NB4 (cell line): Measurements from ENCODE around the gene MSH2.
"Not testable (repeated sequence)": the region's sequence is repeated elsewhere in the genome, so short reads cannot be mapped to it uniquely, and the experiment has no call there.

Experiments
- DNase-seq: peaks from one replicate; pipeline ENCODE4 v3.0.0; 2010; ENCODE audit warnings: low read depth
- H3K4me3 ChIP-seq: one replicate; pipeline ENCODE4 v1.5.1; 2011; ENCODE audit warnings: mild to moderate bottlenecking, low read depth, low read length, moderate library complexity
- CTCF ChIP-seq: IDR thresholded peaks from one replicate; pipeline ENCODE4 v1.5.1; 2012; ENCODE audit warnings: low read depth, low read length
- MAX ChIP-seq: IDR thresholded peaks from 2 replicates; pipeline ENCODE4 v1.6.1; 2011; ENCODE audit warnings: low read depth, low read length
- MYC ChIP-seq: IDR thresholded peaks from 2 replicates; pipeline ENCODE4 v1.6.1; 2011; ENCODE audit warnings: low read depth, low read length
- POLR2A ChIP-seq: IDR thresholded peaks from 2 replicates; pipeline ENCODE4 v1.6.1; 2011; ENCODE audit warnings: mild to moderate bottlenecking; ENCODE audit not compliant: insufficient read length; ENCODE audit errors: extremely low read depth

MSH2 gene

GRCh38 chr2:47403609-47404193 lies 745 bp downstream of the MSH2 start:
- peak overlapping the region; percentile 96 for H3K4me3 ChIP-seq
- no peak for TF ChIP-seq POLR2A
- TF ChIP-seq CTCF: no peak
- TF ChIP-seq MAX: no peak
- TF ChIP-seq MYC: no peak
- DNase-seq: peak; percentile 40

GRCh38 chr2:47404356-47404755 lies 1.4 kb downstream of the MSH2 start:
- TF ChIP-seq MYC (no peak), POLR2A (no peak), MAX (no peak), CTCF (no peak)
- peak overlapping the region; percentile 96 for H3K4me3 ChIP-seq
- DNase-seq: peak; percentile 26

- H3K4me3 ChIP-seq: no peak overlapping the region
- TF ChIP-seq CTCF (no peak), MYC (no peak), POLR2A (no peak), MAX (no peak)
- no peak for DNase-seq
These were observed 2.8 kb downstream of the MSH2 start for GRCh38 chr2:47405757-47406156.

- not testable (repeated sequence) for H3K4me3 ChIP-seq, DNase-seq
These were observed 3.8 kb downstream of the MSH2 start for GRCh38 chr2:47406649-47407330.

- not testable (repeated sequence) for H3K4me3 ChIP-seq, DNase-seq
These were observed 5.0 kb downstream of the MSH2 start for GRCh38 chr2:47407976-47408375.

- no peak for DNase-seq
- no peak overlapping the region for H3K4me3 ChIP-seq
- no peak for TF ChIP-seq CTCF
- no peak for TF ChIP-seq POLR2A
- TF ChIP-seq MAX: no peak
- no peak for TF ChIP-seq MYC
These were observed 11.9 kb downstream of the MSH2 start for GRCh38 chr2:47414682-47415458.
